Nephron (organoid): ENCODE measurements around the gene ACRBP.

Experiments
- H3K27ac Mint-ChIP-seq, 3 experiments: 2 replicates each; pipeline ENCODE4 v1.8.0; 2020; ENCODE audit warnings: mixed read lengths in 3 of 3, mild to moderate bottlenecking in 2 of 3, moderate library complexity in 1 of 3
- H3K27me3 Mint-ChIP-seq: 2 replicates; pipeline ENCODE4 v1.8.0; 2021; ENCODE audit warnings: low read depth, mild to moderate bottlenecking, moderate library complexity, mixed read lengths
- H3K36me3 Mint-ChIP-seq: 2 replicates; pipeline ENCODE4 v1.8.0; 2020; ENCODE audit warnings: low read depth, mixed read lengths
- H3K4me1 Mint-ChIP-seq: 2 replicates; pipeline ENCODE4 v1.8.0; 2020; ENCODE audit warnings: mixed read lengths
- H3K4me3 Mint-ChIP-seq, 3 experiments: 2 replicates each; pipeline ENCODE4 v1.8.0; 2020; ENCODE audit warnings: mild to moderate bottlenecking in 3 of 3, mixed read lengths in 3 of 3, moderate library complexity in 2 of 3
- H3K9me3 Mint-ChIP-seq: 2 replicates; pipeline ENCODE4 v1.8.0; 2020; ENCODE audit warnings: mixed read lengths
- TF ChIP-seq, protein P1 (sequence below), 3 experiments: fragments of 200-600 bp; sonication (generic); IDR thresholded peaks; one replicate each; pipeline ENCODE4 v1.5.0; 2021; ENCODE audit warnings: antibody characterized with exemption in 3 of 3; ENCODE audit not compliant: unreplicated experiment in 3 of 3

The ACRBP gene

DNA sequence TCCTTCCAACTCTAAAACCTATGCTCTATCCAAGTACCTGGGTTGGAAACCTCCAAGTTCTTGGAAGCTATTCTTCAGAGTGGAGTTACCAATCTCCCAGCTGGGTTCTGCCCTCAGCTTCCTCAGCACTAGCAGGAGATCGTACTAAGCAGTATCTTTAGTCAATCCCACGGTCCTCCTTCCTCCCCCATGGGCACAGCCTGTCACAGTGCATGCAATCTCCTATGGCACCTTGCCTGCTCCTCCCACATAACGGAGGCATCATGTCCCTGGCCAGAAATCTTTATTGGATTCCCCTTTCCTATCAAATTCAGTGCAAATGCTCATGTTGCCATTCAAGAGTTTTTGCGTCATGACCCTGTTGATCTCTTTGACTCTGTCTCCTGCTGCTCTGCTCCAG lies 6.1 kb downstream of the ACRBP start:
- Mint-ChIP-seq H3K36me3 (peaks cover 4% of the 10 kb centered on the region), H3K27ac (no peak overlapping the region), H3K27me3 (peaks cover 18% of the 10 kb centered on the region), H3K4me1 (peaks cover 12% of the 10 kb centered on the region), H3K4me3 (no peak overlapping the region), H3K9me3 (no peaks in the 10 kb centered on the region)
- TF ChIP-seq, protein P1, sequence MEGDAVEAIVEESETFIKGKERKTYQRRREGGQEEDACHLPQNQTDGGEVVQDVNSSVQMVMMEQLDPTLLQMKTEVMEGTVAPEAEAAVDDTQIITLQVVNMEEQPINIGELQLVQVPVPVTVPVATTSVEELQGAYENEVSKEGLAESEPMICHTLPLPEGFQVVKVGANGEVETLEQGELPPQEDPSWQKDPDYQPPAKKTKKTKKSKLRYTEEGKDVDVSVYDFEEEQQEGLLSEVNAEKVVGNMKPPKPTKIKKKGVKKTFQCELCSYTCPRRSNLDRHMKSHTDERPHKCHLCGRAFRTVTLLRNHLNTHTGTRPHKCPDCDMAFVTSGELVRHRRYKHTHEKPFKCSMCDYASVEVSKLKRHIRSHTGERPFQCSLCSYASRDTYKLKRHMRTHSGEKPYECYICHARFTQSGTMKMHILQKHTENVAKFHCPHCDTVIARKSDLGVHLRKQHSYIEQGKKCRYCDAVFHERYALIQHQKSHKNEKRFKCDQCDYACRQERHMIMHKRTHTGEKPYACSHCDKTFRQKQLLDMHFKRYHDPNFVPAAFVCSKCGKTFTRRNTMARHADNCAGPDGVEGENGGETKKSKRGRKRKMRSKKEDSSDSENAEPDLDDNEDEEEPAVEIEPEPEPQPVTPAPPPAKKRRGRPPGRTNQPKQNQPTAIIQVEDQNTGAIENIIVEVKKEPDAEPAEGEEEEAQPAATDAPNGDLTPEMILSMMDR (IDR thresholded peaks at IDR 0.05; ENCODE audit: unreplicated experiment in 3 of 3) = no peak

DNA sequence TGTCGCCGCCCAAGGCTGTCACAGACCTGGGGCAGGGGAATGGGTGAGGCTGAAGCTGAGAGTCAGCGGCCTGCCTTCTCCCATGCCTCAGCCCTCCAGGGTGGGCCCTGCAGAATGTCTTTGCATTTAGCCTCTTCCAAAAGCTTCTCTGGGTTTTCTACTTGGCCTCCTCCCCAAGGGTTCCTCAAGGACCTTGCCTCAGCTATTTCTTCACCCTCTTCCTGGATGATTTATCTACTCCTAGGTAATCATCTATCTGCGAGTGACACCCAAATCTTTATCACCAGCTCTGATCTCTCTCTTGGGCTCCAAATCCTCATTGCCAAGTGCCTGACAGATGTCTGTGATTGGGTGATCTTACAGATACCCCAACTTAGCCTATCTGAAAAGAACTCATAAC lies 6.7 kb downstream of the ACRBP start:
- peaks cover 18% of the 10 kb centered on the region for H3K27me3 Mint-ChIP-seq
- H3K4me1 Mint-ChIP-seq = peaks cover 14% of the 10 kb centered on the region
- H3K4me3 Mint-ChIP-seq = no peak overlapping the region
- H3K27ac Mint-ChIP-seq = peak overlapping the region in 1 of 3 experiments; percentile 39
- H3K9me3 Mint-ChIP-seq = no peaks in the 10 kb centered on the region
- H3K36me3 Mint-ChIP-seq = peaks cover 4% of the 10 kb centered on the region
- TF ChIP-seq, protein P1 (IDR thresholded peaks at IDR 0.05; ENCODE audit: unreplicated experiment in 3 of 3) = no peak

DNA sequence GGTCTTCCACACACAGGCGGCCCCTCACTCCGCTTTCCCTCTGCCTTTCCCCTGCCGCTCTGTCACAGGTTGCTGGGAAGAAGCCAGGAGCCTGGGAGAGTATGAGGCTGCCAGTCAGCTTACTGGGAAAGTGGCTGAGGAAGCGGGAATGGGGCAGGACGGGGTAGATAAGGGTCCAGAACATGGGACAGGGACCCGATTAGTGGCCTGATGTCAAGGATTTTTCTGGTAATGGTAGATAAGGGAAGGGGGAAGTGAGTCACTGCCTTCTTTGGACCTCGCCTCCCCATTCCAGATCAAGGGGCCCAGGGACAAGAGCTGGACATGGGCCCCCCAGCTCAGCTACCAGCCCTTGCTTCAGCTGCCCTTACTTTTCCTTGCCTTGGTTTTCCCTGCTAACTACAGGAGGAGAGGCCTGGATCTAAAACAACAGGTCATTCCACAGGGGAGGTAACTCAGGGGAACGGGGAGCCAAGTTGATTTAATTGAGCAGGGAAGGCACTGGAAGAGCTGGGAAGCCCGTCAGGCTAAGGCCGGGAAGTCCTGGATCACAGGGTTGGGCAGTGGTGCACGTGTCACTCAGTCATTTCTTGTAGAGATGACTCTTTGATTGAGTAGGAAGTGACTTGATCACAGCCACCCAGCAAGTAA lies 8.0 kb downstream of the ACRBP start:
- Mint-ChIP-seq H3K27me3 (peaks cover 16% of the 10 kb centered on the region), H3K4me1 (peaks cover 6% of the 10 kb centered on the region), H3K27ac (no peak overlapping the region), H3K9me3 (no peaks in the 10 kb centered on the region), H3K4me3 (no peak overlapping the region), H3K36me3 (peaks cover 3% of the 10 kb centered on the region)
- TF ChIP-seq, protein P1 (IDR thresholded peaks at IDR 0.05; ENCODE audit: unreplicated experiment in 3 of 3) = no peak

DNA sequence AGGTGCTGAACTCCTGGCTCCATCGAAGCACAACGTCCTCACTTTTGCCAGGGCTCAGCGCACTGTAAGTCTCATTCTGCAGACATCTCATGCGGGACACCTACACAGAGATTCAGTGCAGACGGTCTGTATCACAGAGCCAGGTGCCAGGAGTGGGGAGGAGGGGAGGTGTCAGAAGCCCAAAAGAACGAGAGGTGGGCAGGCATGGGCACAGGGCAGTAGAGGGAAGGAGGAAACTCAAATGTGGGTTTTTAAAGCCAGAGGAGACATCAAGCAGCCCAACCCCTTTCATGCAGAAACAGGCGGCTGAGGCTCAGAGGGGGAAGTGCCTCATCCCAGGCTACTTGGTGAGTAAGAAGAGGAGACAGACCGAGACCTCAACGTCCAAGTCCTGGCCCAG lies 8.9 kb downstream of the ACRBP start:
- Mint-ChIP-seq H3K9me3 (no peaks in the 10 kb centered on the region), H3K27me3 (peaks cover 16% of the 10 kb centered on the region), H3K4me1 (peaks cover 6% of the 10 kb centered on the region), H3K27ac (peak overlapping the region in 1 of 3 experiments; percentile 27), H3K4me3 (no peak overlapping the region), H3K36me3 (no peaks in the 10 kb centered on the region)
- TF ChIP-seq, protein P1 (IDR thresholded peaks at IDR 0.05; ENCODE audit: unreplicated experiment in 3 of 3) = no peak

DNA sequence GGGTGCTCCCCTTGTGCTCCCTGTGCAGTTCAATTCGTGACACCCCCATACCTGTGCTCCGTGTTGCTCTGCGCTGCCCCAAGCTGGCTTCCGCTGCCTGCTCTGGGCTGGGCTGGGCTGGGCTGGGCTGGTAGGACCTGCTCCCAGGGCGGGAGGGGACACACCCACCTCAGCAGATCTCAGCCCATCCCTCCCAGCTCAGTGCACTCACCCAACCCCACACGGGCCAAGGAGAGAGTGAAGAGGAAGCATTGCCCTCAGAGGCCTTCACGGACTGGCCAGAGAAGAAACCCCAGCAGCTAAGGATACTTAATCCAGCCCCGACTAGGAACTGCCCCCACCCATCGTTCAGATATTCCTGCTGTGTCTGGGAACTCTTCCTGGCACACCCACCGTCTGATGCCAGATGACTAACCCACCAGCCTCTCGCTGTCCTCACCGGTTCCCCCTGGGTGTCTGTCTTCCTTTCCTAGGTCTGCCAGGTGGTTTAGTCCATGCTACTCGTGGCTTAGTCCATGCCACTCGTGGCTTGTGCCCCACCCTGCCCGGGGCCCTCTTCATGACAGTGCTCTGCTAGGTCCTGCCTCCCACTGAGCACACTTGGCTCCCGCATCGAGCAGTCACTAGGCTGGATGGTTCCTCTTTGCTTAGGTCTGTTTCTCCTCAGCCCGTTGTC lies 11.2 kb downstream of the ACRBP start, which contains the start of gene LPAR5:
Gene LPAR5 (minus strand): TSS at position 104 of the 676 bp plus-strand sequence. CDS start 14,711 bp downstream, outside the sequence.
- Mint-ChIP-seq H3K9me3 (no peaks in the 10 kb centered on the region), H3K27ac (peak within 1 kb of the TSS; percentile 5 to 75 (median 59)), H3K27me3 (peaks cover 7% of the 10 kb centered on the region), H3K4me3 (no peak within 1 kb of the TSS), H3K4me1 (peaks cover 27% of the 10 kb centered on the region), H3K36me3 (no peaks in the 10 kb centered on the region)
- TF ChIP-seq, protein P1 (IDR thresholded peaks at IDR 0.05; ENCODE audit: unreplicated experiment in 3 of 3) = no peak
